ENCODE data around the gene EIPR1. TPM values are rescaled to one million over a fixed set of nuclear protein-coding genes. Genes with fewer than 3 reads are reported as not detected.

EIPR1 gene
- total RNA-seq, 1 donor from 2014 or later: 27.8 TPM

DNA sequence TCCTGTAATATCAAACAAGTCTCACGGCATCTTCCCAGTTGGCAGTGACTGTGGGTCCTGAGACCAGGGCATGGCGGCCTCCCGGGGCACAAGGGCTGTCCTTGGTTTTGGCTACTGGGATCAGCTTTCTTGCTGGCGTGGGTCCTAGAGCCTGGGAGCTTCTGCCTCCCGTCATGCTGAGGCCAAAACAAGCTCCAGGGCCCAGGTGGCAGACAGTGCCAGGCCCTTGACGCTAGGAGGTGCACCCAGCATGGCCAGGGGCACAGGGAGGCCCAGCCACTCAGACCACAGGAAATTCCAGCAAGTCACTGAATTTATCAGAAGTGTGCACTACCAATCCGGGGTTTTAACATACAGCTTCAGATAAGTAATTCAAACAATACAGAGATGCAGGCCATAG, 184.7 kb downstream of the EIPR1 start:
- no peak for TF ChIP-seq EZH2 (IDR thresholded peaks at IDR 0.05; ENCODE audit: insufficient read depth, low read length)
- no peak for TF ChIP-seq CTCF (IDR thresholded peaks at IDR 0.05; ENCODE audit: insufficient read depth, low read depth, low read length)
- H3K27me3 Mint-ChIP-seq (ENCODE audit: low read depth, unreplicated experiment): no peaks in the 10 kb centered on the region
- Histone ChIP-seq H3K36me3 (ENCODE audit: insufficient read depth, low read length) (peaks cover 11% of the 10 kb centered on the region), H3K4me2 (ENCODE audit: low read length) (no peak overlapping the region), H3K9ac (ENCODE audit: low read length) (no peak overlapping the region), H3K27ac (ENCODE audit: low read depth, low read length) (no peak overlapping the region), H3K27me3 (ENCODE audit: insufficient read depth, low read length) (no peaks in the 10 kb centered on the region), H3K9me3 (ENCODE audit: insufficient read depth, low read depth, low read length) (no peaks in the 10 kb centered on the region), H3K79me2 (ENCODE audit: insufficient read depth, low read length) (no peaks in the 10 kb centered on the region), H3K4me1 (ENCODE audit: insufficient read depth, low read length) (no peaks in the 10 kb centered on the region), H3K4me3 (ENCODE audit: insufficient read depth, low read depth, low read length) (no peak overlapping the region), H2AFZ (ENCODE audit: low read depth, low read length) (no peak overlapping the region), H4K20me1 (ENCODE audit: insufficient read depth, low read length) (peaks cover 6% of the 10 kb centered on the region)
- peaks cover 19% of the 10 kb centered on the region for H3K36me3 Mint-ChIP-seq (ENCODE audit: low read depth, unreplicated experiment)
- H3K9me3 Mint-ChIP-seq (ENCODE audit: unreplicated experiment): no peaks in the 10 kb centered on the region
- no peak for DNase-seq (ENCODE audit: low read depth)
- FAIRE-seq: no peak
- no peak overlapping the region for H3K4me3 Mint-ChIP-seq (ENCODE audit: unreplicated experiment)
- no peak overlapping the region for H3K27ac Mint-ChIP-seq (ENCODE audit: unreplicated experiment)
- no peaks in the 10 kb centered on the region for H3K4me1 Mint-ChIP-seq (ENCODE audit: low read depth, unreplicated experiment)

GRCh38 chr2:3192281-3192818, 185.3 kb downstream of the EIPR1 start:
- TF ChIP-seq EZH2 (IDR thresholded peaks at IDR 0.05; ENCODE audit: insufficient read depth, low read length) (no peak), CTCF (IDR thresholded peaks at IDR 0.05; ENCODE audit: insufficient read depth, low read depth, low read length) (no peak)
- no peaks in the 10 kb centered on the region for H3K4me1 ChIP-seq (ENCODE audit: insufficient read depth, low read length)
- no peak overlapping the region for H3K9ac ChIP-seq (ENCODE audit: low read length)
- no peaks in the 10 kb centered on the region for H3K4me1 Mint-ChIP-seq (ENCODE audit: low read depth, unreplicated experiment)
- H3K9me3 Mint-ChIP-seq (ENCODE audit: unreplicated experiment): no peaks in the 10 kb centered on the region
- no peaks in the 10 kb centered on the region for H3K27me3 Mint-ChIP-seq (ENCODE audit: low read depth, unreplicated experiment)
- FAIRE-seq: no peak
- H3K4me2 ChIP-seq (ENCODE audit: low read length): no peak overlapping the region
- no peak overlapping the region for H3K4me3 ChIP-seq (ENCODE audit: insufficient read depth, low read depth, low read length)
- no peaks in the 10 kb centered on the region for H3K79me2 ChIP-seq (ENCODE audit: insufficient read depth, low read length)
- peaks cover 19% of the 10 kb centered on the region for H3K36me3 Mint-ChIP-seq (ENCODE audit: low read depth, unreplicated experiment)
- no peak overlapping the region for H3K27ac ChIP-seq (ENCODE audit: low read depth, low read length)
- H3K27ac Mint-ChIP-seq (ENCODE audit: unreplicated experiment): no peak overlapping the region
- H2AFZ ChIP-seq (ENCODE audit: low read depth, low read length): no peak overlapping the region
- no peaks in the 10 kb centered on the region for H3K27me3 ChIP-seq (ENCODE audit: insufficient read depth, low read length)
- H3K36me3 ChIP-seq (ENCODE audit: insufficient read depth, low read length): peaks cover 11% of the 10 kb centered on the region
- no peak for DNase-seq (ENCODE audit: low read depth)
- H3K4me3 Mint-ChIP-seq (ENCODE audit: unreplicated experiment): no peak overlapping the region
- peaks cover 2% of the 10 kb centered on the region for H4K20me1 ChIP-seq (ENCODE audit: insufficient read depth, low read length)
- H3K9me3 ChIP-seq (ENCODE audit: insufficient read depth, low read depth, low read length): no peaks in the 10 kb centered on the region

- Histone ChIP-seq H2AFZ (ENCODE audit: low read depth, low read length) (no peak overlapping the region), H3K4me1 (ENCODE audit: insufficient read depth, low read length) (no peaks in the 10 kb centered on the region), H3K79me2 (ENCODE audit: insufficient read depth, low read length) (no peaks in the 10 kb centered on the region), H3K4me2 (ENCODE audit: low read length) (no peak overlapping the region), H4K20me1 (ENCODE audit: insufficient read depth, low read length) (no peaks in the 10 kb centered on the region), H3K4me3 (ENCODE audit: insufficient read depth, low read depth, low read length) (no peak overlapping the region), H3K9ac (ENCODE audit: low read length) (no peak overlapping the region), H3K27ac (ENCODE audit: low read depth, low read length) (no peak overlapping the region), H3K9me3 (ENCODE audit: insufficient read depth, low read depth, low read length) (no peaks in the 10 kb centered on the region), H3K36me3 (ENCODE audit: insufficient read depth, low read length) (peaks cover 8% of the 10 kb centered on the region), H3K27me3 (ENCODE audit: insufficient read depth, low read length) (no peaks in the 10 kb centered on the region)
- Mint-ChIP-seq H3K27me3 (ENCODE audit: low read depth, unreplicated experiment) (no peaks in the 10 kb centered on the region), H3K27ac (ENCODE audit: unreplicated experiment) (no peak overlapping the region), H3K36me3 (ENCODE audit: low read depth, unreplicated experiment) (peaks cover 26% of the 10 kb centered on the region), H3K4me3 (ENCODE audit: unreplicated experiment) (no peak overlapping the region), H3K9me3 (ENCODE audit: unreplicated experiment) (peaks cover 2% of the 10 kb centered on the region), H3K4me1 (ENCODE audit: low read depth, unreplicated experiment) (no peaks in the 10 kb centered on the region)
- TF ChIP-seq EZH2 (IDR thresholded peaks at IDR 0.05; ENCODE audit: insufficient read depth, low read length) (no peak), CTCF (IDR thresholded peaks at IDR 0.05; ENCODE audit: insufficient read depth, low read depth, low read length) (no peak)
- FAIRE-seq (no peak), DNase-seq (ENCODE audit: low read depth) (no peak)
Measured at GRCh38 chr2:3189961-3190360, 187.7 kb downstream of the EIPR1 start.
